HL-60 (cell line): ENCODE results near the gene NUP43.
"Not testable (repeated sequence)": the region's sequence is repeated elsewhere in the genome, so short reads cannot be mapped to it uniquely, and the experiment has no call there.

Experiments
- DNase-seq, 2 experiments: peaks; one replicate each; pipeline ENCODE4 v3.0.0-alpha.2; 2010 to 2020; ENCODE audit warnings: low read depth in 1 of 2, low spot score in 1 of 2
- H3K27ac ChIP-seq: fragments of 250-450 bp; sonication (Bioruptor Pico); replicated peaks from 2 replicates; pipeline ENCODE4 v1.5.1; 2020; ENCODE audit warnings: mild to moderate bottlenecking, moderate library complexity
- H3K27me3 ChIP-seq: fragments of 250-450 bp; sonication (Bioruptor Pico); 2 replicates; pipeline ENCODE4 v1.5.1; 2021; ENCODE audit warnings: mild to moderate bottlenecking, moderate library complexity; ENCODE audit not compliant: insufficient read depth, poor library complexity, severe bottlenecking
- H3K4me3 ChIP-seq: replicated peaks from 2 replicates; pipeline ENCODE4 v1.5.1; 2011; ENCODE audit warnings: mild to moderate bottlenecking, control low read depth, low read length; ENCODE audit not compliant: insufficient read depth
- GABPA ChIP-seq: IDR thresholded peaks from 2 replicates; pipeline ENCODE4 v1.6.1; 2012; ENCODE audit warnings: low read depth
- POLR2AphosphoS5 ChIP-seq: IDR thresholded peaks from 2 replicates; pipeline ENCODE4 v1.6.1; 2012; ENCODE audit warnings: low read depth
- SPI1 ChIP-seq: IDR thresholded peaks from 2 replicates; pipeline ENCODE4 v1.6.1; 2012; ENCODE audit warnings: low read depth, mild to moderate bottlenecking, borderline replicate concordance
- TF ChIP-seq, protein P1 (sequence below): IDR thresholded peaks from one replicate; pipeline ENCODE4 v1.5.1; 2011; ENCODE audit warnings: low read length, control low read depth, inconsistent platforms; ENCODE audit not compliant: insufficient read depth
- TF ChIP-seq, protein P2 (sequence below): IDR thresholded peaks from 2 replicates; pipeline ENCODE4 v1.6.1; 2012; ENCODE audit warnings: low read depth; ENCODE audit not compliant: insufficient replicate concordance

The NUP43 gene

GRCh38 chr6:149683256-149683859 lies 63.0 kb downstream of the NUP43 start:
- Histone ChIP-seq H3K4me3 (no peak overlapping the region), H3K27me3 (no peaks in the 10 kb centered on the region), H3K27ac (no peak overlapping the region)
- no peak for DNase-seq
- TF ChIP-seq SPI1, result no peak
- no peak for TF ChIP-seq GABPA
- TF ChIP-seq, protein P1, sequence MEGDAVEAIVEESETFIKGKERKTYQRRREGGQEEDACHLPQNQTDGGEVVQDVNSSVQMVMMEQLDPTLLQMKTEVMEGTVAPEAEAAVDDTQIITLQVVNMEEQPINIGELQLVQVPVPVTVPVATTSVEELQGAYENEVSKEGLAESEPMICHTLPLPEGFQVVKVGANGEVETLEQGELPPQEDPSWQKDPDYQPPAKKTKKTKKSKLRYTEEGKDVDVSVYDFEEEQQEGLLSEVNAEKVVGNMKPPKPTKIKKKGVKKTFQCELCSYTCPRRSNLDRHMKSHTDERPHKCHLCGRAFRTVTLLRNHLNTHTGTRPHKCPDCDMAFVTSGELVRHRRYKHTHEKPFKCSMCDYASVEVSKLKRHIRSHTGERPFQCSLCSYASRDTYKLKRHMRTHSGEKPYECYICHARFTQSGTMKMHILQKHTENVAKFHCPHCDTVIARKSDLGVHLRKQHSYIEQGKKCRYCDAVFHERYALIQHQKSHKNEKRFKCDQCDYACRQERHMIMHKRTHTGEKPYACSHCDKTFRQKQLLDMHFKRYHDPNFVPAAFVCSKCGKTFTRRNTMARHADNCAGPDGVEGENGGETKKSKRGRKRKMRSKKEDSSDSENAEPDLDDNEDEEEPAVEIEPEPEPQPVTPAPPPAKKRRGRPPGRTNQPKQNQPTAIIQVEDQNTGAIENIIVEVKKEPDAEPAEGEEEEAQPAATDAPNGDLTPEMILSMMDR, result no peak
- TF ChIP-seq, protein P2, sequence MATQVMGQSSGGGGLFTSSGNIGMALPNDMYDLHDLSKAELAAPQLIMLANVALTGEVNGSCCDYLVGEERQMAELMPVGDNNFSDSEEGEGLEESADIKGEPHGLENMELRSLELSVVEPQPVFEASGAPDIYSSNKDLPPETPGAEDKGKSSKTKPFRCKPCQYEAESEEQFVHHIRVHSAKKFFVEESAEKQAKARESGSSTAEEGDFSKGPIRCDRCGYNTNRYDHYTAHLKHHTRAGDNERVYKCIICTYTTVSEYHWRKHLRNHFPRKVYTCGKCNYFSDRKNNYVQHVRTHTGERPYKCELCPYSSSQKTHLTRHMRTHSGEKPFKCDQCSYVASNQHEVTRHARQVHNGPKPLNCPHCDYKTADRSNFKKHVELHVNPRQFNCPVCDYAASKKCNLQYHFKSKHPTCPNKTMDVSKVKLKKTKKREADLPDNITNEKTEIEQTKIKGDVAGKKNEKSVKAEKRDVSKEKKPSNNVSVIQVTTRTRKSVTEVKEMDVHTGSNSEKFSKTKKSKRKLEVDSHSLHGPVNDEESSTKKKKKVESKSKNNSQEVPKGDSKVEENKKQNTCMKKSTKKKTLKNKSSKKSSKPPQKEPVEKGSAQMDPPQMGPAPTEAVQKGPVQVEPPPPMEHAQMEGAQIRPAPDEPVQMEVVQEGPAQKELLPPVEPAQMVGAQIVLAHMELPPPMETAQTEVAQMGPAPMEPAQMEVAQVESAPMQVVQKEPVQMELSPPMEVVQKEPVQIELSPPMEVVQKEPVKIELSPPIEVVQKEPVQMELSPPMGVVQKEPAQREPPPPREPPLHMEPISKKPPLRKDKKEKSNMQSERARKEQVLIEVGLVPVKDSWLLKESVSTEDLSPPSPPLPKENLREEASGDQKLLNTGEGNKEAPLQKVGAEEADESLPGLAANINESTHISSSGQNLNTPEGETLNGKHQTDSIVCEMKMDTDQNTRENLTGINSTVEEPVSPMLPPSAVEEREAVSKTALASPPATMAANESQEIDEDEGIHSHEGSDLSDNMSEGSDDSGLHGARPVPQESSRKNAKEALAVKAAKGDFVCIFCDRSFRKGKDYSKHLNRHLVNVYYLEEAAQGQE, result no peak
- no peak for TF ChIP-seq POLR2AphosphoS5

DNA sequence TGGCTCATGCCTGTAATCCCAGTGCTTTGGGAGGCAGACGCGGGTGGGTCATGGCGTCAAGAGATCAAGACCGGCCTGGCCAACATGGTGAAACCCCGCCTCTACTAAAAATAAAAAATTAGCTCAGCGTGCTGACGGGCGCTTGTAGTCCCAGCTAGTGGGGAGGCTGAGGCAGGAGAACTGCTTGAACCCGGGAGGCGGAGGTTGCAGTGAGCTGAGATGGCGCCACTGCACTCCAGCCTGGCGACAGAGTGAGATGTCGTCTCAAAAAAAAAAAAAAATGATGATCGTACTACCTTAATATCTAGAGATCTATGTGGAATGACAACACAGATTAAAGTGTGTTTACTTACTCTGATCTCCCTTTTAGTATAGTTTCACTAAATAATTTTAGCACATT lies 64.5 kb downstream of the NUP43 start:
- not testable (repeated sequence) for H3K27me3 ChIP-seq, H3K4me3 ChIP-seq, DNase-seq, H3K27ac ChIP-seq

- no peaks in the 10 kb centered on the region for H3K27me3 ChIP-seq
- no peak overlapping the region for H3K27ac ChIP-seq
- TF ChIP-seq, protein P2, result no peak
- TF ChIP-seq POLR2AphosphoS5 (no peak), SPI1 (no peak), GABPA (no peak)
- TF ChIP-seq, protein P1, result no peak
- DNase-seq, result no peak
- no peak overlapping the region for H3K4me3 ChIP-seq
These were observed 65.1 kb downstream of the NUP43 start for GRCh38 chr6:149681209-149681608.

GRCh38 chr6:149680503-149680902 lies 65.8 kb downstream of the NUP43 start:
- H3K27ac ChIP-seq, result no peak overlapping the region
- no peak overlapping the region for H3K4me3 ChIP-seq
- H3K27me3 ChIP-seq, result no peaks in the 10 kb centered on the region
- DNase-seq, result no peak
- no peak for TF ChIP-seq POLR2AphosphoS5
- TF ChIP-seq, protein P2, result no peak
- no peak for TF ChIP-seq SPI1
- TF ChIP-seq, protein P1, result no peak
- TF ChIP-seq GABPA, result no peak
